CD4-positive, alpha-beta T cell treated with Interleukin-15 for 4 hours (primary cell): Measurements from ENCODE around the gene TAOK3.
"Not testable (repeated sequence)": the region's sequence is repeated elsewhere in the genome, so short reads cannot be mapped to it uniquely, and the experiment has no call there.

Source experiments
- DNase-seq: peaks from one replicate; pipeline ENCODE4 v3.0.0-alpha.2; 2020; ENCODE audit warnings: low spot score

TAOK3 gene

GRCh38 chr12:118136559-118137003 lies 236.1 kb downstream of the TAOK3 start:
- DNase-seq = peak; percentile 22

DNA sequence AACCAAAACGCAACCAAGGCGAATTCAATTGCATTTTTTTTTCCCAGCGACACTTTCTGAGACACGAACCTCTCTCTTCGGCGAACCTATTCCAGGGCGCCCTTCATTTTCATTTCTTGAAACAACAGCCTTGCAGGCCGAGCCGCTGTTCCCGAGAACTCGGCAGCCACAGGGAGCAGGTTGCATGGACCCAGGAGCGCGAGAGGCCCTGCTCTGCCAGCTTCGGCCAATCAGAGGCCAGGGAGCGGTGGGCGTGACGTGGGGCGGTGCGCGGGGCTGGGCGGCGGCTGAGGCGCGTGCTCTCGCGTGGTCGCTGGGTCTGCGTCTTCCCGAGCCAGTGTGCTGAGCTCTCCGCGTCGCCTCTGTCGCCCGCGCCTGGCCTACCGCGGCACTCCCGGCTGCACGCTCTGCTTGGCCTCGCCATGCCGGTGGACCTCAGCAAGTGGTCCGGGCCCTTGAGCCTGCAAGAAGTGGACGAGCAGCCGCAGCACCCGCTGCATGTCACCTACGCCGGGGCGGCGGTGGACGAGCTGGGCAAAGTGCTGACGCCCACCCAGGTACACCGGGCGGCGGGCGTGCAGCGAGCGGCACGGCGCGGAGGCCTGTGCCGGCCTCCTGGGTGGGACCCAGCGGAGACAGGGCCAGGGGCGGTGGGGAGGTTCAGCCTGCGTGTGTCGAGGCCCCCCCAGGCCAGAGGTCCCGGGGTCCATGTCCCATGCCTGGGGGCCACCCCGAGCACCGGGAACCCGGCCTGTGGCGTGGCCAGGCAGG lies 236.7 kb downstream of the TAOK3 start, which contains the start of gene PEBP1:
Gene PEBP1 (plus strand): TSS at position 337 of the 771 bp plus-strand sequence. CDS start 86 bp downstream, at position 423.
- peak; percentile 91 for DNase-seq

GRCh38 chr12:118129436-118129835 lies 243.3 kb downstream of the TAOK3 start:
- not testable (repeated sequence) for DNase-seq

- no peak for DNase-seq
These were observed 244.8 kb downstream of the TAOK3 start for GRCh38 chr12:118127867-118128266.

DNA sequence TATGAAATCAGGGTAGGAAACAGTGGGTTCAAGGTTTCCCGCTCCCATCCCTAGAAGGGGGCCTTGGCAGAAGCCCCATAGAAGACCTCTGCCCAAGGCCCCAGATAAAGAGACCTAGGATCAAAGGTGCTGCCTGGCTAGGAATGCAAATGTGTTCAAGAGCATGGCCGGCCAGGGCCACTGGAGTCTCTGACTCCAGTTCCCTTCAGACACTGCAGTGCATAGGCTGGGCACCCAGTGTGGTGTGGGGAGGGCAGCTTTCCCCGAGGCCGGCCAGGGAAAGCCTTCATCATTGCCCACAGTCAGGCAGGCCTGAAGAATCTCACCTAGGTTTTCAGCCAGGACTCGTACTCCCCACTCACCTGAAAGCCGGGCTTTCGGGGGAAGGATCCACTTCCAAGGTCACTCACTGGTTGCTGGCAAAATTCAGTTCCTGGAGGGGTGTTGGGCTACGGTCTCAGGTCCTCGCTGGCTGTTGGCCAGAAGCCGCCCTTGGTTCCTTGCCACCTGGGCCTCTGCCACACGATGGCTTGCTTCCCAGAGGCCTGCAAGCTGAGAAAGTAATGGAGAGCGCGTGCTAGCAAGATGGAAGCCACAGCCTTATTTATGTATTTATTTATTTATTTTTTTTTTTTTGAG lies 246.5 kb downstream of the TAOK3 start:
- DNase-seq = no peak

GRCh38 chr12:118125743-118126118 lies 247.0 kb downstream of the TAOK3 start:
- no peak for DNase-seq

DNA sequence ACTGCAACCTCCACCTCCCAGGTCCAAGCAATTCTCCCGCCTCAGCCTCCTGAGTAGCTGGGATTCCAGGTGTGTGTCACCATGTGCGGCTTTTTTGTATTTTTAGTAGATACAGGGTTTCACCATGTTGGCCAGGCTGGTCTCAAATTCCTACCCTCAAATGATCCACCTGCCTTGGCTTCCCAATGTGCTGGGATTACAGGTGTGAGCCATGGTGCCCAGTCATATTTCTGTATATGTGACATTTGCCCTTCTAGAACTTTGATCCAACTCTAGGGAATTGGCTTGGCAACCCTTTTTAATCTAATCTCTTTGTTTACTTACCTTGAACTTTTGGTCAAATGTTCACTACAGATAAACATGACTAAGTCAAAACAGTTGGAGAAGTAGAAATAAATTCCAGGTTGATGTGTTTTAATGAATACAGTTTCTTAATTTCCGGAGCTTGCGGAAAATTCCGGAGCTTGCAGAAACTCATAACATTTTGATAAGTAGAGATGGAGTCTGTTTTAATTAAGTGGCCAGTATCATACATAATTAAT lies 248.3 kb downstream of the TAOK3 start:
- DNase-seq = no peak

- DNase-seq = no peak
These were observed 250.4 kb downstream of the TAOK3 start for GRCh38 chr12:118122264-118122663.

GRCh38 chr12:118120579-118121363 lies 251.9 kb downstream of the TAOK3 start:
- DNase-seq = peak; percentile 64

- no peak for DNase-seq
These were observed 253.2 kb downstream of the TAOK3 start for GRCh38 chr12:118119449-118119879.

GRCh38 chr12:118109088-118109487 lies 263.6 kb downstream of the TAOK3 start:
- no peak for DNase-seq

GRCh38 chr12:118107694-118108093 lies 265.0 kb downstream of the TAOK3 start:
- no peak for DNase-seq

GRCh38 chr12:118107011-118107410 lies 265.7 kb downstream of the TAOK3 start:
- no peak for DNase-seq

DNA sequence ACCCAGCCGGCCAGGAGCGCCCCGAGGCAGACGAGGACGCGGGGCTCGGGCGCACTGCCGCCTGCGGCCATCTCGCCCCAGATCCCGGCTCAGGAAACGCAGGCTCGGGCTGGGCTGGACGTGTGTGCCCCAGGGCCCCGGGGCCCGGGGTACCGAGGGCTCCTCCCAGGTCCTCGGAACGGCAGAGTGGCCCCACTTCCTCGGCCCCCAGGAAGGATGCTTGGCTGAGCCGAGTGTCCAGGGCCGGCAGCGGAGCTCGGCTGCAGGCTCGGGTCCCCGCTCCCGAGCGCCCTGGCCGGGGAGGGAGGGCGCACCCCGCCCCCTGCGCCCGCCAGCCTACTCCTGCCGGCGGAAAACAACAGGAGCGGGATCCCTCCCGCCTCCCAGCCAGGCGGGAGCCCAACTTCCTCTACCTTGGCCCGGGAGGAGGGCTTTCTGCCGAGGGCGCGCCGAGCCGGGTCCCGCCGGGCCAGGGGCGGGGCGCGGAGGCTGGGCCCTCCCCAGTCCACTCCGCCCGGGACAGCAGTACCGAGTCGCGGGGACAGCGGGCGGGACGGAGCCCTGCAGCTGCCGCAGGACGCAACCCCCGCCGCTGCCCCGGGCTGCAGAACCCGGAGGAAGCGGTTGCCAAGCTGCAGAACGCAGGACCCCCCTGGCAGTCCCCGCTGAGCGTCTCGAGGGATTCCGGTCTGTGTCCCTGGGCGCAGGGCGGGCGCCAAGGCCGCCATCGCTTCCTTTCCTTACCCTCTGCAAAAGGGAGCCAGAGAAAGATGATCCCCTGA lies 268.9 kb downstream of the TAOK3 start, which contains the start of gene VSIG10:
Gene VSIG10 (minus strand): TSS at position 411 of the 782 bp plus-strand sequence. CDS start 340 bp downstream, at position 71.
- no peak for DNase-seq

GRCh38 chr12:118103201-118103600 lies 269.5 kb downstream of the TAOK3 start:
- no peak for DNase-seq

DNA sequence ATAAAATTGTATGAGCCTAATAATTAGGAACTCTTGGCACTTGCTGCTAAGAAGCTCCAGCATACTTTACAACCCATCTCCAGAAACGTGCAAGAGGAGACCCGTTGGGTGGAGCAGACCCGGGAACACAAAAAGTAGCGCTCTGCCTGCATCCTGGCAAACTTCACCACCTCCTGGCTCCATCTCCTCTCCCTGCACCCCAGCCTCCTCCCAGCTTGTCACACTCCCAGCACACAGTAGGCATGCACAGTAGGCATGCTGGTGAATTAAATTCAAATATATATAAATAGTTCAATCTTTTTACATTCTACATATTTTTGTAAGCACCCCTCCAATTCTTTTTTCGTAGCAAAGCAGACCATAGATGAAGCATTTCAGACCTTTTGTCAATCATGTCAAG lies 270.1 kb downstream of the TAOK3 start:
- no peak for DNase-seq

DNA sequence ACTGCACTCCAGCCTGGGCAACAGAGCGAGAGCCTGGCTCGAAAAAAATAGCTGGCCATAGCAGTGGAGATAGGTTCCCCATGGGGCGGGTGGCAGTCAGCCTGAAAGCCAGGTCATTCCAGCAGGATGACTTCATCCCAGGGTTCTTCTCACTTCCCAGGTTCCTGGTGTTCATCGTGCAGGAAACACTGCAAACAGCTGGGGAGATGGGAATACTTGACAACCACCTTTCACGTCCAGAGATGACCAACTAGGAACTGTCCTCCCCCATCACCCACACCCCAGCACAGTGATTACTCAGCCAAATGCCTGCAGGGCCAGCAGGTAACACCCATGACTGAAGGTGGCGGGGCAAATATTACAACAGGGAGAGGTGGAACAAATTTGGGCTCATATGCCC lies 270.6 kb downstream of the TAOK3 start:
- no peak for DNase-seq

- DNase-seq = no peak
These were observed 271.7 kb downstream of the TAOK3 start for GRCh38 chr12:118101051-118101450.
